Mucosa of descending colon (tissue), 3 donors: Measurements from ENCODE around the gene USF3. TPM values are rescaled to one million over a fixed set of nuclear protein-coding genes. Genes with fewer than 3 reads are reported as not detected.
"Not testable (repeated sequence)": the region's sequence is repeated elsewhere in the genome, so short reads cannot be mapped to it uniquely, and the experiment has no call there.

Source experiments
- ATAC-seq: fragments of 200-7000 bp; cut with Tn5 transposase; one replicate; pipeline ENCODE4 v1.9.1; 2020; ENCODE audit warnings: mild to moderate bottlenecking, moderate library complexity
- DNase-seq, 3 donors: peaks; one replicate each; pipeline ENCODE4 v3.0.0-alpha.2; 2020
- H3K36me3 ChIP-seq: fragments of 200-600 bp; one replicate; pipeline ENCODE4 v1.8.0; 2021; ENCODE audit warnings: low read depth, mild to moderate bottlenecking
- H3K4me1 ChIP-seq: fragments of 200-600 bp; one replicate; pipeline ENCODE4 v1.8.0; 2021; ENCODE audit warnings: low read depth, mild to moderate bottlenecking
- H3K4me3 ChIP-seq: fragments of 200-600 bp; one replicate; pipeline ENCODE4 v1.8.0; 2021; ENCODE audit warnings: mild to moderate bottlenecking
- H3K9me3 ChIP-seq: fragments of 200-600 bp; one replicate; pipeline ENCODE4 v1.8.0; 2021; ENCODE audit warnings: mild to moderate bottlenecking
- CTCF ChIP-seq: fragments of 200-600 bp; IDR thresholded peaks from one replicate; pipeline ENCODE4 v1.8.0; 2022; ENCODE audit warnings: antibody characterized with exemption, mild to moderate bottlenecking
- intact Hi-C, 2 donors: fragments of 100-400 bp; cut with DNase I in 1 of 2; cut with micrococcal nuclease in 1 of 2; formaldehyde crosslinking; loops; one replicate each; pipeline versions ENCODE4 v1.11.0 to v1.11.1; 2022; cut with DNase I, micrococcal nuclease
- total RNA-seq, 3 donors: library from RNA; stranded (reverse); fragmentation: NEBNext Ultra II Directional in 2 of 3; extraction: Animal tissue kit (Norgen Biotek cat#: 25700) in 2 of 3; gene quantifications; one replicate each; pipeline versions ENCODE4 v1.2.1 to v1.2.4, GENCODE V29; 2021 to 2023
- donor health status: DM: no; HTN: no; CAD: no; lungs with moderate emphysema.
- donor health status: DM: no; HTN: no; CAD: no.
- donor health status: DM: no; HTN: yes; CAD: no.

The USF3 gene
- total RNA-seq, 3 donors from 2014 or later = 24.5 to 31.4 (median 26.7) TPM

GRCh38 chr3:113649174-113649845 is 47.1 kb downstream of the USF3 start:
- no peak for TF ChIP-seq CTCF
- no peaks in the 10 kb centered on the region for H3K4me1 ChIP-seq
- no peak overlapping the region for H3K4me3 ChIP-seq
- intact Hi-C loops = no loop called here
- ATAC-seq (no peak), DNase-seq (no peak)
- H3K36me3 ChIP-seq = no peaks in the 10 kb centered on the region
- H3K9me3 ChIP-seq = peaks cover 13% of the 10 kb centered on the region

- Histone ChIP-seq H3K9me3 (peaks cover 13% of the 10 kb centered on the region), H3K36me3 (no peaks in the 10 kb centered on the region), H3K4me3 (no peak overlapping the region), H3K4me1 (no peaks in the 10 kb centered on the region)
- no peak for ATAC-seq
- intact Hi-C loops = no loop called here
- no peak for DNase-seq
- TF ChIP-seq CTCF = no peak
These were observed 47.9 kb downstream of the USF3 start for GRCh38 chr3:113648524-113648923.

GRCh38 chr3:113643583-113643982 is 52.9 kb downstream of the USF3 start:
- intact Hi-C loops = no loop called here
- ATAC-seq = no peak
- TF ChIP-seq CTCF = no peak

GRCh38 chr3:113638910-113639309 is 57.5 kb downstream of the USF3 start:
- Histone ChIP-seq H3K36me3 (no peaks in the 10 kb centered on the region), H3K4me1 (no peaks in the 10 kb centered on the region), H3K9me3 (no peaks in the 10 kb centered on the region), H3K4me3 (no peak overlapping the region)
- no peak for TF ChIP-seq CTCF
- intact Hi-C loops = no loop called here
- DNase-seq = no peak
- no peak for ATAC-seq

More at GRCh38 chr3:113643583-113643982, 52.9 kb downstream of the USF3 start:
- no peak overlapping the region for H3K4me3 ChIP-seq
- DNase-seq = no peak
- peaks cover 13% of the 10 kb centered on the region for H3K9me3 ChIP-seq
- H3K4me1 ChIP-seq = no peaks in the 10 kb centered on the region
- no peaks in the 10 kb centered on the region for H3K36me3 ChIP-seq

- DNase-seq = no peak
- intact Hi-C loops = no loop called here
These were observed 58.7 kb downstream of the USF3 start for GRCh38 chr3:113637756-113638155.

DNA sequence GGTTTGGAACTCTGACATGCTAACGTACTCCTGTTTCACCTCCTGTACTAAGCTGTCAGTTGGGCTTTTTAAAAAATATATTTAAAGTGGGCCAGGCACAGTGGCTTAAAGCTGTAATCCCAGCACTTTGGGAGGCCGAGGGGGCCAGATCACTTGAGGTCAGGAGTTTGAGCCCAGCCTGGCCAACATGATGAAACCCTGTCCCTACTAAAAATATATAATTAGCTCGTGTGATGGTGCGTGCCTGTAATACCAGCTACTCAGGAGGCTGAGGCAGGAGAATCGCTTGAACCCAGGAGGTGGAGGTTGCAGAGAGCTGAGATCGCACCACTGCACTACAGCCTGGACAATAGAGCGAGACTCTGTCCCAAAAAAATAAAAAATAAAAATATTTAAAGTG is 60.4 kb downstream of the USF3 start:
- ATAC-seq, intact Hi-C loops, DNase-seq: not testable (repeated sequence)

More at GRCh38 chr3:113637756-113638155, 58.7 kb downstream of the USF3 start:
- H3K9me3 ChIP-seq = no peaks in the 10 kb centered on the region
- H3K4me1 ChIP-seq = no peaks in the 10 kb centered on the region
- TF ChIP-seq CTCF = no peak
- H3K36me3 ChIP-seq = no peaks in the 10 kb centered on the region
- H3K4me3 ChIP-seq = no peak overlapping the region
- no peak for ATAC-seq

More for the DNA sequence above, 60.4 kb downstream of the USF3 start:
- H3K9me3 ChIP-seq, H3K4me1 ChIP-seq, H3K36me3 ChIP-seq, H3K4me3 ChIP-seq: not testable (repeated sequence)
